HG03565 (cell line): ENCODE data around the gene C11orf54.
"Not testable (repeated sequence)": the region's sequence is repeated elsewhere in the genome, so short reads cannot be mapped to it uniquely, and the experiment has no call there.

Experiments
- ATAC-seq: cut with Tn5 transposase; IDR thresholded peaks from one replicate; pipeline ENCODE4 v1.9.1; 2021; ENCODE audit warnings: mild to moderate bottlenecking, moderate library complexity; ENCODE audit not compliant: unreplicated experiment

C11orf54 gene

DNA sequence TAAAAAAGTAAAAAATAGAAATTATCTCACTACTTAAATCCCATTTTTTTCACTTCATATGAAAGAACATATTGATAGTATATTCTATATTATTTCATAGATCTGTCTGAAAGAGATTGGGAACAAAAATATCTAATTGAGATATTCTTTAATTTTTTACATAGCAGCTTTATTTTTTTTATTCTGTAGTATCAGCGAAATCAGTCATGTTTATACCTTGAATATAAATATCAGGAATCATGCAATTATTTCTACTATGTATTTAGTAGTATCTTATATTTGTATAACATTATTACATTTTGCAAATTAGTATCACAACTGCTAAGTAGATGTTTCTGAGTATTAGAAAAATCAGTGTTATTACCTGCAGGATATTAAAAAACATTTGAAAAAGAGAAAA is 20.4 kb downstream of the C11orf54 start:
- no peak for ATAC-seq

DNA sequence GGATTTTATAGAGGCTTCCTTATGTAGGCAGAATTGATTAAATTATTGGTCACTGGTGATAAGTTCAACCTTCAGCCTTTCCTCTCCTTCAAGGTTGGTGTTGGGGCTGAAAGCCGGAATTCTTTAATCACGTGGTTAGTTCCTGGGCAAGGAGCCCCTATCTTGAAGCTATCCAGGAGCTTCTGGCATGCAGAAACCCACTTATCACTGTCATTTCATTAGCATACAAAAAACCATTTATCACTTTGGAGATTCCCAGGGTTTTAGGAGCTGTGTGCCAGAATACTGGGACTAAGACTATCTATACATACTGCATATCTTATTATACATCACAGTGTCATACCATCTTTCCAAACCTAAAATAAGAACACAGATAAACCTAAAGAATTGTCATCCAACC is 24.1 kb downstream of the C11orf54 start:
- ATAC-seq, result no peak

DNA sequence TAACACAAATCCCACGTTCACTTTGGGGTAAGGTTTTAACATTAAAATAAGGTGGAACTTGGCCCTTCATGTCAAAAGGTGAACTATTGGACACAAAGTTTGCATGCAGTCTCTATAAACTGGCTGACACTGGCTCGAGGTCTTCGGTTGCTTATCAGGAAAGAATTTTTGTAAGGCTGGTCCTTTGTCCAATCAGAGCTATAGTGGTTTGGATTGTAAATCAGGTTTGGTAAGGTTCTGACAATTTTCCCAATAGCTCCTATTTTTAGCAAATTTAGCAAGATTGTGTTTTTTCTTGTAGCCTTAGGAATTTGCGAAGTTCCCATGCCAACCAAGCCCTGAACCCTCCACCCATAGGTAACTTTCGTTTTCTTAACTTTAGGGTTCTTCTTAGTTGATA is 25.0 kb downstream of the C11orf54 start:
- ATAC-seq, result no peak

DNA sequence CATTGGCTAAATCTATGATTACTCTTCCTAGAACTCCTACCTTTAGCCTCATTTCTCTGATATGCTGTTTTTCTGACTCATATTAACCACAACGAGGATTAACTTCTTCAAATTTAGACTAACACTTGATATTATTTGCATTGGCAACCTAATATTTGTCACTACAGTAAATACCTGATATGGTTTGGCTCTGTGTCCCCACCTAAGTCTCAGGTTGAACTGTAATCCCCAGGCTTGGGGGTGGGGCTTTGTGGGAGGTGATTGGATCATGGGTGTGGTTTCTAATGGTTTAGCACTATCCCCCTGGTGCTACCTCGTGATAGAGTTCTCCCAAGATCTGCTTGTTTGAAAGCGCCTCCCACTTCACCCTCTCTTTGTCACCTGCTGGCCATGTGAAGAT is 25.5 kb downstream of the C11orf54 start:
- no peak for ATAC-seq

DNA sequence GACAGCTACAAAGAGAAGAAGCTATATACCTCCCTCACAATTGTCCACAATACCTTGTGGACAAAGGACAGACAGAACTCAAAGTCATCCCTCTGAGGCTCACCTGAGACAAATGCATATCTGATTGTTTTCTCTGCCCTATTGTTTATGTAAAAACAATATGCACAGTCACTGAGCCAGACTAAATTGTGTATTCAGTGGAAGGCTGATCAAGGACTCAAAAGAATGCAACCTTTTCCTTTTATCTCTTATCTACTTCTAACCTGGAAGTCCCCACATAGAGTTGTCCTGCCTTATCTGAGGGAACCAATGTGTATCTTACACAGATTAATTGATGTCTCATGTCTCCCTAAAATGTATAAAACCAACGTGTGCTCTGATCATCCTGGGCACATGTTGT is 28.7 kb downstream of the C11orf54 start:
- no peak for ATAC-seq

DNA sequence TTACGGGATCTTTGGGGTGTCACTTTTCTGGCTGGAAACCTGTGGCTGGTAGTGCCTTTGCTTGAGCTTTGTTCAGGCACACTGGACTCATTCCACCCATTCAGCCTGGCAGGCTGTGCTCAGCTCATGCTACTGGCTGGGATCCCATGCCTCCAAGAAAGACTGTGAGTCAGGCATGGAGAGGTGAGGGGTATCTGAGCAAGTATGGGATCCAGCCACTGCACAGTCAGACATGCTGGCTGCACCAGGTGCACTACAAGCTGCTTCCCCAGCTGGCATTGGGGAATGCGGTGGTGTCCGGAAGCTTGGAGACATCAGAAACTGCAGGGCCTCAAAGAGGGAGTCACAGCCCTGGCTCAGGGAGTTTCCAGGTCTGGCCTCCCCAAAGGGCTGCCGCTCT is 30.7 kb downstream of the C11orf54 start:
- ATAC-seq, result no peak

DNA sequence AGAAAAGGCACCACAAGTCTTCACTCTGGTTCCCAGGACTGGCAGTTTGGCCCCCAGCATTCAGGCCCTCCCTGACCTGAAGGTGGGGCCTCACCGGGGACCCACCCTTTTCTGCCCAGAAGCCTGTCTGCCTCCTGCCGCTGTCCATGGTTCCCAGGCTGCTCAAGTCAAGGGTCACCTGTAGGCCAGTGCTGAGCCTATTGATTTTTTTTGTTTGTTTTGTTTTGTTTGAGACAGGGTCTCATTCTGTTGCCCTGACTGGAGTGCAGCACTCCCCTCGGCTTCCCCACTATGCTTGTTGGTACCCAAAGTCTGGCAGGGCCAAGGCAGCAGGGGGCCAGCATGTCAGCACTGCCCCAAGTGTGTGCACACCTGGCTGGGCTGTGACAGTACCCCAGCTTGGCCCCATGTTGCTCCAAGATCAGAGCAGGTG is 31.6 kb downstream of the C11orf54 start:
- ATAC-seq, result no peak

DNA sequence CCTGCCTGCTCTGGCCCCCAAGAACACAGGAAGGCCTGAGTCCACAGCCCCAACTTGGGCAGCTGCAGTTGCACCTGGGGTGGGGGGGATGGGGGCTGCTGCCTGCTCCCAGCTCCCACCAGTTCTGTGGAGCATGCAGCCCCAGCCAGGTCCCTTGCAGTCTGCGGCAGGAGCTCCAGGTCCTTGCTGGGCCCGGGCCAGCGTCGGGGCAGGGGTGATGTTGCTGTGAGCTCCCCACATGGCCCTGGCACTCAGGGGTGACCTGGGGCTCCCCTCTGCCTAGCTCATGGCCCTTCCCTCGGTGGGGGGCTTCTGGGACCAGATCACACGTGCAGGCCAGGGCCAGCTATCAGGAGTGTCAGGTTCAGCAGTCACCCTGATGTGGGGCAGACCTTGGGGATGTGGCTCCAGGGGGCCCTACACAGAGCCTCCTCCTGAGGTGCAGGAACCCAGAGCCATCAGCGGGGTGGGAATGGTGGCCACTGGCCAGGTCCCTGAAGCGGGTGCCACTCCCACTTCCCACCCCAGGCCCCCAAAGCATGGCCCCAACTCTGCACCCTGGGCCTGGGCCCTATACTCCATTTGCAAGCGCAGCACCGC is 32.2 kb downstream of the C11orf54 start:
- ATAC-seq, result no peak

DNA sequence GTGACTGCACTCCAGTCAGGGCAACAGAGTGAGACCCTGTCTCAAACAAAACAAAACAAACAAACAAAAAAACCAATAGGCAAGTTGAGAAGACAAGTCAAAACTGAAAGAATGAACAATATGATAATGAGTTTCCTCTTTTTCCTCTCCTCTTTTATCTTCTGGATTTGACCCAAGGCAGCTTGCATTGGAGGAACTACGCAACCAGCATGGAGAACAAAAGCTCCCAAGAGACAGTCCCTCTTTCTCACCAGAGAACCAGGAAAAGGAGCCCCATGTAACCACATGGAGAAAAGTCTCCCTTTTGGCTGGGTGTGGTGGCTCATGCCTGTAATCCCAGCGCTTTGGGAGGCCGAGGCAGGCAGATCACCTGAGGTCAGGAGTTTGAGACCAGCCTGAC is 33.1 kb downstream of the C11orf54 start:
- ATAC-seq, result not testable (repeated sequence)

DNA sequence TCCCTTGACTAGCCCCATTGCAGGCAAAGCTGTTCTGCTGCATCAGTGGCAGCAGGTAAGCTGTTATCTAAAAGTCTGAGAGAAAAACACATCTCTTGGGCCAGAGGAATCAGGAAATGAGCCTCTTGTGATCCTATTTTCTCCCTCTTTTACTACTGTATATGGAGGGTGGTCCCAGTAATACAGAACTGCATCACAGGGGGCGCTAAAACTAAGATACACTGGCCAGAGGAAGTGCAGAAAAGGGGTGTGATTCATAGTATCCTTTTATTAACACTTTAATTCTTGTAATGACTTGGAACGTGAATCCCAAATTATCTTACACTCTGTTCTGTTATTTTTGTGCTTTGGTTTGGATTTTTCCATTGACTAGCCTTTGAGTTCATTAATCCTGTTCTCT is 33.8 kb downstream of the C11orf54 start:
- no peak for ATAC-seq

DNA sequence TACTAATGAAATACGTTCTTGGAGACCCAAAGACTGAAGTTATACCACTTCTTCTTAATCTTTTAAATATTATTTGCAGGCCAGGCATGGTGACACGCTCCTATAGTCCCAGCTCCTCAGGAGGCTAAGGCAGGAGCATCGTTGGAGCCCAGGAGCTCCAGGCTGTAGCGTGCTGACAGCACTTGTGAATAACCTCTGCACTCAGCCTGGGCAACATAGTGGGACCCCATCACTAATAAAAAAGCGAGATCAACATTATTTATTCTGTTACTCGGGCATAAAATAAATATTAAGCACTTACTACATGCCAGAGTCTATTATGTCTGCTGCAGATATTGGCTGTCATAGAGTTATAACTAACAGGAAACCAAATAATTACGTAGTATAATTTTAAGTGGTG is 41.9 kb downstream of the C11orf54 start:
- no peak for ATAC-seq

DNA sequence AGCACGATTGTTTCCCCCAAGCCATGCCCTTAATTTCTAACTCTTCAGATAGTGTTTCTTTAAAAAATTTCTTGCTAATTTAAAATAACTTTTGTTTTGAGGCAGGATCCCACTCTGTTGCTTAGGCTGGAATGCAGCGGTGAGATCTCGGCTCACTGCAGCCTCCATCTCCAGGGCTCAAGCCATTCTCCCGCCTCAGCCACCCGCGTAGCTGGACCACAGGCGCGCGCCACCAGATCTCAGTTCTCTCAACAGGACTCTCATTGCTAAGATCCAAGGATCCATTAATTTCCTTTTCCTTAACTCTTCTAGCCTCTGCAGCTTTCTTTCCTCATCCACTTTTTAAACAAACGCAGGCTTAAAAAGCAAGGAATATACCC is 42.3 kb downstream of the C11orf54 start:
- peak; percentile 30 for ATAC-seq

DNA sequence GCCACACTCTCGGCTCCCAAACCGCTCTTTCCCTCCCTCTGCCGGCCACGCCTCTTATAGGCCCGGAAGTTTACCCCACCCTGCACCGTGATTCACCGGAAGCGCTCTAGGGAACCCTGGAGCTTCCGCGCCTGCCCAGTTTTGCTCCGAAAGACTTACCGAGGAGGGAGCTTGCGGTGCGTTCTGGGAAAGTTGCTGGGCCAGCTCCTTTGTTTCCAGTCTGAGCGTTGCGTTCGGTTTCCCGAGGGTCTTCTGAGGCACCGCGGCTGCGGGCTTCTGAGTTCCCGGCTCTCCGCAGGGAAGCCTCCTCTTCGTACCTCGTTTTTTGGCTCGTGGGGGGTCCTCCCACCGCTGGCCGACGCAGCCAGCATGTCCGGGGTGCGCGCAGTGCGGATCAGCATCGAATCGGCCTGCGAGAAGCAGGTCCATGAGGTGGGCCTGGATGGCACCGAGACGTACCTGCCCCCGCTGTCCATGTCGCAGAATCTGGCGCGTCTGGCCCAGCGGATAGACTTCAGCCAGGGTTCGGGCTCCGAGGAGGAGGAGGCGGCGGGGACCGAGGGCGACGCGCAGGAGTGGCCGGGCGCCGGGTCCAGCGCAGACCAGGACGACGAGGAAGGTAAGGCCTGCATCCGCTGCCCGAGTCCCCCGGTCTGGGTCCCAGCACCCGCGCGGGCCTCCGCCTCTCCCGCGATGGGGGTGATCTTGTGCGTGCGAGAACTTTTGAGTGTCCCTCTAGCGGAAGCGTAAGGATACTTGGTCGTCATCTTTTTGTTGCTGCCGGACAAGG is 42.9 kb downstream of the C11orf54 start, which contains the start of gene MED17:
Gene MED17, plus strand, starts transcription at position 138 of the 790 bp plus-strand sequence. Its CDS starts 232 bp downstream, at position 370.
- peak; percentile 92 for ATAC-seq

DNA sequence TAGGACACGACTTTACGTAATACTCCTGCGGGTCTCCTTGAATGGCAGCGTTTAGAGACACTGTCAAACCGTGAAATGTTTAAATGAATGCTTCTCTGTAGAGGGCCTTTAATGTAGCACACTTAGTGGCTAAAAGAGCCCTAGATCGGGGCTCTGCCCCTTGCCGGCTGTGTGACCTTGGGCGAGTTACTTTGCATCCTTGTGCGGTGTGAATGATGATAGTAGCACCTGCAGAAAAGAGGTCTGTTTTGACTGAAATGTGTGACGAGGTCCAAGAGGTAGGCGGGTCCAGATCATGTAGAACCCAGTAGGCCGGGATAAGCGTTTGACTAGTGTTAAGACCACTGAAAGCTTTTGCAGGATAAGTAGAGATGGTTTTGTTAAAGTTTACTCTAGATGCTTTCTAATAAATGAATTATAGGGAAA is 43.5 kb downstream of the C11orf54 start:
- peak; percentile 23 for ATAC-seq

DNA sequence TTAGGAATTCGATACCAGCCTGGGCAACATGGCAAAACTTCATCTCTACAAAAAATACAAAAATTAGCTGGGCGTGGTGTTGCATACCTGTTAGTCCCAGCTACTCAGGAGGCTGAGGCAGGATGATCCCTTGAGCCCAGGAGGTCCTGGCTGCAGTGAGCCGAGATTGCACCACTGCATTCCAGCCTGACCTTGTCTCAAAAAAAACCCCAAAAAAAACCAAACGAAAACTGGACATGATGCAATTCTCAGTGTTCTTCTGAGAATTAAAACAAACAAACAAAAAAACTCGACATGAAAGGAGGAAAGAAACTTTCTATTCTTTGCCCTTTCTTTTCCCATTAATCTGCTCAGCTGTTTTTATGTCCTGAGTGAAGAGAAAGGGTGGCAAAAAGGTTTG is 50.0 kb downstream of the C11orf54 start:
- no peak for ATAC-seq

DNA sequence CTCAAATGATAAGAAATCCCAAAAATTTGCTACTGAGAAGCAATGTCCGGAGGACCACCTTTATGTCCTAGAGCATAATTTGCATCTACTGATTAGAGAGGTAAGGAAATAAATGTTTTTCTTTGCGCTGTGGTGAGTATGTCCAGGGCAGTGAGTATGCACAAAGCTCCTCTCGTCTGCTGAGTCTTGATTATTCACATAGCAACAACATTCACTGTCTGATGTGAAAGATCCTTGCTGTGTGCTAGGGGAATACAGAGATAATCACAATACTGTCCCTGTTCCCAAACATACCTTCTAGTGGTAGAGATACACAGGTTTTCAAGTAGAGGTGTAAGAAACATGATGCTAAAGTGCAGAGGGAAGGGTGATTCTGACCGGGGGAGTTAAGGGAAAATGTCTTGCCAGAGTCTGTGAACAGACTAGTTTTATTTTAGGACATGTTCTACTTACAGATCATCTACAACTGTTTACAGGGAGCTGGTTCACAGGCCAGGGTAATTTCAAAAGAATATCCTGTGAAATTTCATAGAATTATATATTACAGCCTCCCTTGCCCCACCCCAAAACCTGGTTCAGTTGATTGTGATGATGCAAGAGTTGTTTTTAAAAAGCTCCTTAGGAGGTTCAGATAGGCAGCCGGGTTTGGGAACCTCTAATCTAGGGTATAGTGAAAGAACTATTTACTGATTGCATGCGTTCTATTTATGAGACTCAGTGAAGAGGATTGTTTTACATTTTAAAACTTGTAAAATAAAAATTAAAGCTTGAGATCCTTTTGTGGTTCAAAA is 55.2 kb downstream of the C11orf54 start:
- no peak for ATAC-seq

DNA sequence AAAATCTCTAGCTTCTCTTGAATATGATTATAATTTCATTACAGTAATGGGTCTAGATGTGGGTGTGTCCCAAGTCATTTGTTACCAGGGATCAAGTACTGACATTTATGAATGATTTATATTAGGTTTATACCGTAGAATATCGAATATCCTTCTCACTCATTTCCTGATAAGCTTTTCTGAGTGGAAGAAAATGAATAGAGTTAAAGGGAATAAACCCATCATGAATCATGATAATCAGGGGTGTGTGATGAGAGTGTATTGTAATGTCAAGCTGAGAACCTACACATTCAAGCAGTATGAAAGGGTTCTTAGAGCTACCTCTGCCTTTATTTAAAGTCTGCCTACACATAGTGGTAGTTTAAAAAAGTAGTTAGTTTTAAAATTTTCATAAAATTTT is 59.9 kb downstream of the C11orf54 start:
- no peak for ATAC-seq

DNA sequence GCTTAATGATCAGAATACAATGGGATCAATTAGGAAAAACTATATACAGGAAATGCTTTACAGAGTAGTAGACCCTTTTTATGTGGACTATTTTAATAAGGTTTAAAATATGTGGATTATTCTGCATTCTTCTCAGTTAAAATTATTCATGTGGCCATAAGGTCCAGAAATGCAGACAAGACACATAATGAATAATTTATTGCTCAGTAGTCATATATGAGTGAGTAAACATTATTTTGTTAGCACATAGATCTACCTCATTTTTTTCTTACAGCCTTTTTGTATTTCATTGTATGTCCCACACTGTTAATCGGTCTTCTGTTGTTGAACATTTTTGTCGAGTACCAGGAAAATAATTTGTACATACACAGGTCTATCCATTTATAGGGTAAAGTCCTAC is 63.4 kb downstream of the C11orf54 start:
- ATAC-seq, result no peak

DNA sequence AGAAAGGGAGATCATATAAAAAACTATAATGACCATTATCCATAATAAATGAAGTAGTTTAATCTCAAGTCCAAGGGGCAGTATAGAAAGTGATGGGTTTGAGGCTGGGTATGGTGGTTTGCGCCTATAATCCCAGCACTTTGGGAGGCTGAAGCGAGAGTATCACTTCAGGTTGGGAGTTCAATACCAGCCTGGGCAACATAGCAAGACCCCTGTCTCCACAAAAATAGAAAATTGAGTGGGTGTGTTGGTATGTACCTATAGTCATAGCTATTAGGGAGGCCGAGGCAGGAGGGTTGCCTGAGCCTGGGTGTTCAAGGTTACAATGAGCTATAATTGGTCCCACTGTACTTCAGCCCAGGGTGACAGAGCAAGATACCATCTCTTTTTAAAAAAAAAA is 66.5 kb downstream of the C11orf54 start:
- no peak for ATAC-seq

DNA sequence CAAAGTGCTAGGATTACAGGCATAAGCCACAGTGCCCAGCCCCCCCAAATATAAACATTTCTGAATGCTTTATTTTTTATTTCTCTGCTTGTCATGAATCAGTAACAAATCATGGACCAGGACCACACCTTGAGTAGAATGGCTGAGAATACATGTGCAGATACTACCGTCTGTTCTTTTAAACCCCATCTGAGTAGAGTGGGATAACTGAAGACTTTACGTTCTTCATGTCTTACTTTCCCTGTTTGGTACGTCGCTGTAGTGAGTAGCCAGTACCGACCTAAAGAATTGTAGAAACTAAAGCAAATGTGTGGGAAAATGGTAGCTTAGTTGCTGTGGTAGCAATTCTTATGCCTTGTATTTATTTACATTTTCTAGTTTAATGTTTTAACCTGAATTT is 72.5 kb downstream of the C11orf54 start:
- no peak for ATAC-seq
